ENCODE data around the gene SPATA46. TPM values are rescaled to one million over a fixed set of nuclear protein-coding genes. Genes with fewer than 3 reads are reported as not detected.

The SPATA46 gene
- total and polyA plus RNA-seq, 2 donors (not counting 1 experiment from before 2014, with no cell fraction given), result not detected

DNA sequence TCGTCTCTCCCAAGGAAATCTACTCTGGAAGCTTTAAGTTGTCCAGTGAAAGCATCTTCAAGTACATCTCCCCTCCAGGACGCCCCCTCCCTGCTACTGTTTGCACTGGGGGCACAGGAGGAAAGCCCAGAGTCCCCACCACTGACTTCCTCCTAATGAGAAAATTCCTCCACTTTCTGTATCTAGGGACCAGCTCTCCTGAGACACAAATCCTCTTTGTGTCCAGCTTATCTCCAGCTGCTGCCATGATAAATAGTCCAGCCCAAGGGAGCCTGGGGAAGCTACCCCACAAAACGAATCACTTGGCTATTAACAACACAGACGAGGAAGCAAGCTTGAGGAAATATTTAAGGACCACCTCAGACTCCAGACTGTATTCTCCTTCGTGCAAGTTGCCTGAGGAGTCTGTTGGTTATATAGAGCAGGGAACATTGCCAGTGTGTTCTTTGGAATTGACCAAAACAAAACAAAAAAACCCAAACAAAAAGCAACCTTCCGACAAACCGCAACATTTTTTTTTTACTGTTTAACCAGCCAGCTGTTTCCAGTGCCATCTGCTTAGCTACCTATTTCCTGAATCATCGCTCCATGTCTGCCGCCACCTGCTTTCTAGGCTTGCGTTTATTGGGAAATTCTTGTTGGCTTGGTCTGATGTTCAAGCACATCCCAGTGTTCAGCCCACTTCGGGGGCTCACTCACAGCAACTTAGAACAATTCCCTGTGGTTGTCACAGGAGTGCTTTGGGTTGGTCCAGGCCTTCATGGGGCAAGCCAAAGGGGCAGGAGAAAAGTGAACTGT is 12.6 kb upstream of the SPATA46 start:
- intact Hi-C loops (cut with micrococcal nuclease), result no loop called here
- H3K9me3 Mint-ChIP-seq (ENCODE audit: insufficient read depth), result no peaks in the 10 kb centered on the region
- H3K9ac ChIP-seq (ENCODE audit: low read length), result no peak overlapping the region
- H4K20me1 ChIP-seq (ENCODE audit: control insufficient read depth, insufficient read depth, low read length, poor library complexity, severe bottlenecking), result no peaks in the 10 kb centered on the region
- H2AFZ ChIP-seq (ENCODE audit: insufficient read depth, low read depth, low read length, poor library complexity, severe bottlenecking), result no peak overlapping the region
- peaks cover 3 to 5% of the 10 kb centered on the region in 2 donors for H3K4me1 ChIP-seq (ENCODE audit: control insufficient read depth in 2 of 2, insufficient read depth in 2 of 2, low read length in 2 of 2)
- ATAC-seq (ENCODE audit: low read depth) (no peak), DNase-seq (no peak)
- H3K27me3 ChIP-seq (replicated peaks in 1 of 4; ENCODE audit: control extremely low read depth in 1 of 4, control insufficient read depth in 3 of 4, insufficient read depth in 4 of 4, low read length in 3 of 4), result no peaks in the 10 kb centered on the region
- POLR2A ChIA-PET, result no interaction called here
- H3K27ac Mint-ChIP-seq, result no peak overlapping the region
- no peak overlapping the region for H3K4me2 ChIP-seq (replicated peaks; ENCODE audit: low read depth, low read length, poor library complexity, severe bottlenecking)
- no peaks in the 10 kb centered on the region for H3K9me3 ChIP-seq (ENCODE audit: control extremely low read depth in 1 of 3, control insufficient read depth in 2 of 3, insufficient read depth in 1 of 3, low read length in 2 of 3)
- H3K79me2 ChIP-seq (ENCODE audit: control insufficient read depth, insufficient read depth, low read length), result no peaks in the 10 kb centered on the region
- no peak overlapping the region for H3K4me3 Mint-ChIP-seq
- no peak overlapping the region for H3K4me3 ChIP-seq (ENCODE audit: control extremely low read depth in 1 of 5, extremely low read depth in 1 of 5, insufficient read depth in 1 of 5, low read depth in 2 of 5, low read length in 4 of 5)
- no peaks in the 10 kb centered on the region for H3K36me3 ChIP-seq (replicated peaks in 1 of 2; ENCODE audit: control extremely low read depth in 1 of 2, control insufficient read depth in 1 of 2, extremely low read depth in 1 of 2, insufficient read depth in 2 of 2, low read length in 1 of 2)
- TF ChIP-seq, protein P1, sequence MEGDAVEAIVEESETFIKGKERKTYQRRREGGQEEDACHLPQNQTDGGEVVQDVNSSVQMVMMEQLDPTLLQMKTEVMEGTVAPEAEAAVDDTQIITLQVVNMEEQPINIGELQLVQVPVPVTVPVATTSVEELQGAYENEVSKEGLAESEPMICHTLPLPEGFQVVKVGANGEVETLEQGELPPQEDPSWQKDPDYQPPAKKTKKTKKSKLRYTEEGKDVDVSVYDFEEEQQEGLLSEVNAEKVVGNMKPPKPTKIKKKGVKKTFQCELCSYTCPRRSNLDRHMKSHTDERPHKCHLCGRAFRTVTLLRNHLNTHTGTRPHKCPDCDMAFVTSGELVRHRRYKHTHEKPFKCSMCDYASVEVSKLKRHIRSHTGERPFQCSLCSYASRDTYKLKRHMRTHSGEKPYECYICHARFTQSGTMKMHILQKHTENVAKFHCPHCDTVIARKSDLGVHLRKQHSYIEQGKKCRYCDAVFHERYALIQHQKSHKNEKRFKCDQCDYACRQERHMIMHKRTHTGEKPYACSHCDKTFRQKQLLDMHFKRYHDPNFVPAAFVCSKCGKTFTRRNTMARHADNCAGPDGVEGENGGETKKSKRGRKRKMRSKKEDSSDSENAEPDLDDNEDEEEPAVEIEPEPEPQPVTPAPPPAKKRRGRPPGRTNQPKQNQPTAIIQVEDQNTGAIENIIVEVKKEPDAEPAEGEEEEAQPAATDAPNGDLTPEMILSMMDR (IDR thresholded peaks at IDR 0.05), result no peak
- no peak for TF ChIP-seq EZH2 (IDR thresholded peaks at IDR 0.05; ENCODE audit: borderline replicate concordance, insufficient read depth, low read depth, low read length, poor library complexity, severe bottlenecking)
- WGBS (ENCODE audit: insufficient coverage), result 43% methylated on average over 6 of the region's 11 CpGs
- H3K4me1 Mint-ChIP-seq, result peaks cover 10% of the 10 kb centered on the region
- CTCF ChIA-PET, result interaction anchor here (1.3 kb wide), 1 partner anchor 333 kb away, joined by 6 read pairs; no protein-coding TSS in a partner anchor
- H3K27me3 Mint-ChIP-seq, result peaks cover 21% of the 10 kb centered on the region
- no peak overlapping the region for H3K27ac ChIP-seq (ENCODE audit: low read length in 2 of 2)

DNA sequence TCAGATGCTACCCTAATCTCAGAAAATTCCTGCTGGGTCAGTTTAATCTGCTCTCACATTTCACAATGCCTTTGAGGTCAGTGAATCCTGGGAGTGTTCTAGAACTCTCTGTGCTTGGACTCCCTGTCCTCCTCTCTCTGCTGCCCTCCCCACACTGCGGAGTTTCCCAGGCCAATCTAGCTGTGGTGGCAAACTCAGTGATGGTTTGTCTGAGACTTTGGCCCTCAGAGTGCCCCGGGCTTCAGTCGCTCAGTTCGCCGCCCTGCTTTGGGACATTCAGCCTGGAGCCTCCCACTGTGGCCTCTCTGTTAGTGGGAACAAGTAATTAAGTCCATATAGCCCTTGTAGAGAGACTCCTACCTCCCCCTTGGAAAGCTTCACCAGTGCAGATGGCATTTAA is 12.0 kb upstream of the SPATA46 start:
- TF ChIP-seq EZH2 (IDR thresholded peaks at IDR 0.05; ENCODE audit: borderline replicate concordance, insufficient read depth, low read depth, low read length, poor library complexity, severe bottlenecking), result no peak
- TF ChIP-seq, protein P1 (IDR thresholded peaks at IDR 0.05), result no peak
- Histone ChIP-seq H3K36me3 (replicated peaks in 1 of 2; ENCODE audit: control extremely low read depth in 1 of 2, control insufficient read depth in 1 of 2, extremely low read depth in 1 of 2, insufficient read depth in 2 of 2, low read length in 1 of 2) (no peaks in the 10 kb centered on the region), H3K79me2 (ENCODE audit: control insufficient read depth, insufficient read depth, low read length) (no peaks in the 10 kb centered on the region), H3K9ac (ENCODE audit: low read length) (no peak overlapping the region), H2AFZ (ENCODE audit: insufficient read depth, low read depth, low read length, poor library complexity, severe bottlenecking) (no peak overlapping the region), H3K4me3 (ENCODE audit: control extremely low read depth in 1 of 5, extremely low read depth in 1 of 5, insufficient read depth in 1 of 5, low read depth in 2 of 5, low read length in 4 of 5) (no peak overlapping the region), H3K27me3 (replicated peaks in 1 of 4; ENCODE audit: control extremely low read depth in 1 of 4, control insufficient read depth in 3 of 4, insufficient read depth in 4 of 4, low read length in 3 of 4) (no peaks in the 10 kb centered on the region), H3K27ac (ENCODE audit: low read length in 2 of 2) (no peak overlapping the region), H3K4me1 (ENCODE audit: control insufficient read depth in 2 of 2, insufficient read depth in 2 of 2, low read length in 2 of 2) (peaks cover 3 to 5% of the 10 kb centered on the region in 2 donors), H3K4me2 (replicated peaks; ENCODE audit: low read depth, low read length, poor library complexity, severe bottlenecking) (no peak overlapping the region), H3K9me3 (ENCODE audit: control extremely low read depth in 1 of 3, control insufficient read depth in 2 of 3, insufficient read depth in 1 of 3, low read length in 2 of 3) (no peaks in the 10 kb centered on the region), H4K20me1 (ENCODE audit: control insufficient read depth, insufficient read depth, low read length, poor library complexity, severe bottlenecking) (no peaks in the 10 kb centered on the region)
- intact Hi-C loops (cut with micrococcal nuclease), result no loop called here
- ATAC-seq (ENCODE audit: low read depth) (no peak), DNase-seq (no peak)
- whole genome bisulfite sequencing (ENCODE audit: insufficient coverage), result no CpG with 5 or more reads among the region's 5 CpGs
- CTCF ChIA-PET, result no interaction called here
- peaks cover 21% of the 10 kb centered on the region for H3K27me3 Mint-ChIP-seq
- H3K4me3 Mint-ChIP-seq, result no peak overlapping the region
- no peaks in the 10 kb centered on the region for H3K9me3 Mint-ChIP-seq (ENCODE audit: insufficient read depth)
- POLR2A ChIA-PET, result no interaction called here
- H3K4me1 Mint-ChIP-seq, result peaks cover 10% of the 10 kb centered on the region
- H3K27ac Mint-ChIP-seq, result no peak overlapping the region

Data from B cell (primary cell).